GM23248 (cell line): Measurements from ENCODE around the gene ARFGEF2. TPM values are rescaled to one million over a fixed set of nuclear protein-coding genes. Genes with fewer than 3 reads are reported as not detected.
A peak's percentile ranks its signal among the peaks of the same experiment; 100 is the strongest.

ENCODE experiments used
- DNase-seq: peaks from one replicate; pipeline ENCODE4 v3.0.0-alpha.2; 2015
- H2AFZ ChIP-seq: fragments of 200-600 bp; sonication (generic); 2 replicates; pipeline ENCODE4 v1.6.1; 2016; ENCODE audit warnings: antibody characterized with exemption
- H3F3A ChIP-seq: fragments of 200-600 bp; sonication (generic); 2 replicates; pipeline ENCODE4 v1.6.1; 2016; ENCODE audit warnings: mild to moderate bottlenecking, antibody characterized with exemption, mixed run types; ENCODE audit not compliant: insufficient read depth
- H3K27ac ChIP-seq: fragments of 200-600 bp; sonication (generic); 2 replicates; pipeline ENCODE4 v1.5.1; 2016; ENCODE audit warnings: mild to moderate bottlenecking
- H3K27me3 ChIP-seq: fragments of 200-600 bp; sonication (generic); replicated peaks from 2 replicates; pipeline ENCODE4 v1.6.1; 2016; ENCODE audit warnings: mild to moderate bottlenecking; ENCODE audit not compliant: insufficient read depth
- H3K36me3 ChIP-seq: fragments of 200-600 bp; sonication (generic); 2 replicates; pipeline ENCODE4 v1.6.1; 2016; ENCODE audit warnings: low read depth, mild to moderate bottlenecking
- H3K4me1 ChIP-seq: fragments of 200-600 bp; sonication (generic); 2 replicates; pipeline ENCODE4 v1.6.1; 2016; ENCODE audit warnings: mild to moderate bottlenecking; ENCODE audit not compliant: insufficient read depth
- H3K4me2 ChIP-seq: fragments of 200-600 bp; sonication (generic); one replicate; pipeline ENCODE4 v1.6.1; 2016; ENCODE audit warnings: mild to moderate bottlenecking; ENCODE audit not compliant: unreplicated experiment
- H3K4me3 ChIP-seq: fragments of 200-600 bp; sonication (generic); 2 replicates; pipeline ENCODE4 v1.5.1; 2016; ENCODE audit warnings: mild to moderate bottlenecking
- H3K79me2 ChIP-seq: fragments of 200-600 bp; sonication (generic); 2 replicates; pipeline ENCODE4 v1.6.1; 2016; ENCODE audit warnings: mild to moderate bottlenecking; ENCODE audit not compliant: insufficient read depth
- H3K9ac ChIP-seq: fragments of 200-600 bp; sonication (generic); 2 replicates; pipeline ENCODE4 v1.6.1; 2016; ENCODE audit warnings: mild to moderate bottlenecking
- H3K9me2 ChIP-seq: fragments of 200-600 bp; sonication (generic); 2 replicates; pipeline ENCODE4 v1.6.1; 2016; ENCODE audit warnings: mixed run types, mild to moderate bottlenecking, moderate library complexity; ENCODE audit not compliant: insufficient read depth
- H3K9me3 ChIP-seq: fragments of 200-600 bp; sonication (generic); one replicate; pipeline ENCODE4 v1.6.1; 2017; ENCODE audit warnings: low read depth
- H4K20me1 ChIP-seq: fragments of 200-600 bp; sonication (generic); 2 replicates; pipeline ENCODE4 v1.6.0; 2016; ENCODE audit not compliant: insufficient read depth
- EZH2 ChIP-seq: fragments of 200-600 bp; sonication (generic); IDR thresholded peaks from 2 replicates; pipeline ENCODE4 v1.6.1; 2018; ENCODE audit warnings: antibody characterized with exemption, mild to moderate bottlenecking; ENCODE audit not compliant: insufficient read depth, poor library complexity, severe bottlenecking
- EZH2phosphoT487 ChIP-seq: fragments of 200-600 bp; sonication (generic); IDR thresholded peaks from 2 replicates; pipeline ENCODE4 v1.6.1; 2018; ENCODE audit warnings: antibody characterized with exemption, moderate library complexity, mild to moderate bottlenecking, low read depth; ENCODE audit not compliant: insufficient read depth
- WGBS, 2 experiments: methylation state at CpG; one replicate each; pipeline ENCODE4 v1.1.6; 2015 to 2017; ENCODE audit warnings: low lambda C conversion rate in 2 of 2, low coverage in 1 of 2; ENCODE audit errors: missing lambda C conversion rate in 2 of 2; 5-methylcytosine and 5-hydroxymethylcytosine counted together
- in situ Hi-C: fragments of 300-500 bp; cut with MboI; formaldehyde crosslinking; loops from 2 replicates; pipeline ENCODE4 v1.15.0; 2020
- polyA plus RNA-seq: library from polyadenylated mRNA; unstranded; fragments of >200 nt; fragmentation: Nextera tagmentation; extraction: Ambion mirVana; gene quantifications from 2 replicates; pipeline ENCODE4 v1.2.1, GENCODE V29; 2016
- total RNA-seq: library from RNA; depleted of rRNA; stranded (reverse); fragments of >200 nt; shearing (Covaris generic); gene quantifications from 2 replicates; pipeline ENCODE4 v1.2.3, GENCODE V29; 2014

The ARFGEF2 gene
- total and polyA plus RNA-seq, 2 experiments from 2014 or later, result 7.0 to 30.6 TPM

DNA sequence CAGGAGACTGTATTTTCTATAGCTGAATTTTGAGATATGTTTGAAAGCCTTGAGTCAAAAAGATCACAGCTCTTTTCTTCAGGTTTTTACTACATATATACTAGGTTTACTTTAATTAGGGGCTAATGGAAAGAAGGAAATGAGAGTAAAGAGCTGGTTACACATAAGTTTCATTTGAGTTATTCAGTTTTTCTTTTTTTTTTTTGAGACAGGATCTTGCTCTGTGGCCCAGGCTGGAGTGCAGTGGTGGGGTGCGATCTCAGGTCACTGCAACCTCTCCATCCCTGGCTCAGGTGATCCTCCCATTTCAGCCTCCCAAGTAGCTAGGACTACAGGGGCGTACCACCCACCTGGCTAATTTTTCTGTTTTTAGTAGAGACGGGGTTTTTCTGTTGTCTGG is 4.8 kb downstream of the ARFGEF2 start:
- no peak for TF ChIP-seq EZH2
- TF ChIP-seq EZH2phosphoT487, result no peak
- Histone ChIP-seq H3F3A (peaks cover 30% of the 10 kb centered on the region), H3K4me2 (no peak overlapping the region), H3K4me1 (peaks cover 40% of the 10 kb centered on the region), H3K9me3 (no peaks in the 10 kb centered on the region), H3K9me2 (no peaks in the 10 kb centered on the region), H3K4me3 (no peak overlapping the region), H2AFZ (no peak overlapping the region), H3K9ac (no peak overlapping the region), H3K79me2 (peaks cover 92% of the 10 kb centered on the region), H3K27me3 (no peaks in the 10 kb centered on the region), H4K20me1 (no peaks in the 10 kb centered on the region), H3K36me3 (no peaks in the 10 kb centered on the region), H3K27ac (no peak overlapping the region)
- no peak for DNase-seq
- in situ Hi-C loops, result no loop called here
- 97 to 98% methylated on average over 3 of the region's 3 CpGs for WGBS, 2 experiments

DNA sequence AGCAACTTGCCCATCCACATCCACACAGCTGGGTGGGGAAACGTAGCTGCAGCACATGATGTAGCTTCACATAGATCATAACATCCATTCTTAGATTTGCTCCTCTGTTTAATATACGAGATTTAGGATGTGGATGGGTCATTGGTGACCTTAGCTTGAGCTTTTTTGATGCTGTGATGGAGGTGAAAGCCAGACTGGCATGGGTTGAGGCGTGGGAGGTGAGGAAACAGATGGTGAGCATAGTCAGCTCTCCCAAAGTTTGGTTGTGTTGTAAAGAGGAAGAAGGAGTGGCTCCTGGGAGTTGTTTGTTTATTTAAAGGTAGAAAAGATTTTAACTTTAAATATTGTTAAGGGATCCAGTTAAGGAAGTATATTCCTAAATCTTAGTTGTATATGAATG is 5.3 kb downstream of the ARFGEF2 start:
- peaks cover 96% of the 10 kb centered on the region for H3K79me2 ChIP-seq
- no peaks in the 10 kb centered on the region for H3K27me3 ChIP-seq
- no peak overlapping the region for H2AFZ ChIP-seq
- peaks cover 30% of the 10 kb centered on the region for H3F3A ChIP-seq
- H4K20me1 ChIP-seq, result no peaks in the 10 kb centered on the region
- no peak overlapping the region for H3K9ac ChIP-seq
- no peak overlapping the region for H3K4me2 ChIP-seq
- no peaks in the 10 kb centered on the region for H3K9me3 ChIP-seq
- in situ Hi-C loops, result no loop called here
- peaks cover 45% of the 10 kb centered on the region for H3K4me1 ChIP-seq
- no peaks in the 10 kb centered on the region for H3K36me3 ChIP-seq
- TF ChIP-seq EZH2 (no peak), EZH2phosphoT487 (no peak)
- DNase-seq, result no peak
- no peak overlapping the region for H3K4me3 ChIP-seq
- 91 to 96% methylated on average over 3 of the region's 3 CpGs for WGBS, 2 experiments
- no peak overlapping the region for H3K27ac ChIP-seq
- H3K9me2 ChIP-seq, result no peaks in the 10 kb centered on the region

DNA sequence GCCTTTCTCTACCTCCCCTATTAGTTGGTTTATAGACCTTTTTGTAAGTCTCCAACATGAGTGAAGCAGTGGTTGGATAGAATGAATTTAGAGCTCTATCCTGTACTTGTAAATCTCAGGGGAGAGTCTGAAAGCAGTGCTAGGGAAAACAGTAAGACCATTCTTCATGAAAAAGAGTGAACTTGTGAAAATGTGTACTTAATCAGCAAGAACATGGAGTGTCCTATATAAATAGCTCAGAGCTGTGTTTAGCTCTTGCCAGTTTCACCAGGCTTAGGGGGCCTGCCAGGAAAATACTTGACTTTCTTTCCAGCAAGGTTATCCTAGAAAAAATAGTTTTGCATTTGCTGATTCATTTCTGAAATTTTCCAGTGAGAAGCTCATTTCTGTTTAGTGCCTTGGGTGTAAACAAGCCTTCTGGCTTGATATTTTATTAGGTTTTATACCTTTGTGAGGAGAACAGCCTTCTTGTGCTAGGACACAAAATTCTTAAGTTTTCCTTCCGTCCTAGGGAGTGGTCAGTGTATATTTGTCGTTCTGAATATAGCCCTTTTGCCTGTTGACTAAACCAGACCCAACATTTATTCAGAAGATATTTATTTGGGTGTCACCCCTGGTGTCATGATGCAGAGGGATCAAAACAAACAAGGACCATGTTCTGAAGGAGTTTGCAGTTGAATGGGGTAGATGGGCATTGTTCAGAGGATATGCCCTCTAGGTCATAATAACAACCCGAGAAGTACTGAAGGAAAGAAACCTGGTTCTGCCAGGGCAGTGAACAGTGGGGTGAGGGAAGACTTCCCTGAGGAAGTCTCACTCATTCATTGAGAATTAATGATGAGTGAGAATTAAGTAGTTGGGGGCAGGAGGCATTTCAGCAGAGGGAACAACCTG is 7.6 kb downstream of the ARFGEF2 start:
- Histone ChIP-seq H3K4me3 (peak overlapping the region; percentile 16), H3K9me3 (no peaks in the 10 kb centered on the region), H2AFZ (no peak overlapping the region), H3K4me2 (peak overlapping the region; percentile 86), H3K9ac (peak overlapping the region; percentile 51), H3K79me2 (peaks cover 96% of the 10 kb centered on the region), H3F3A (peaks cover 12% of the 10 kb centered on the region), H3K27me3 (no peaks in the 10 kb centered on the region), H4K20me1 (0 out of 2 replicates have a peak, but pooled peaks cover 4% of the 10 kb centered on the region), H3K4me1 (peaks cover 46% of the 10 kb centered on the region), H3K36me3 (no peaks in the 10 kb centered on the region), H3K27ac (peak overlapping the region; percentile 72), H3K9me2 (no peaks in the 10 kb centered on the region)
- in situ Hi-C loops, result no loop called here
- TF ChIP-seq EZH2 (no peak), EZH2phosphoT487 (no peak)
- peak; percentile 76 for DNase-seq
- WGBS, 2 experiments, result 23 to 28% methylated on average over 3 of the region's 3 CpGs

DNA sequence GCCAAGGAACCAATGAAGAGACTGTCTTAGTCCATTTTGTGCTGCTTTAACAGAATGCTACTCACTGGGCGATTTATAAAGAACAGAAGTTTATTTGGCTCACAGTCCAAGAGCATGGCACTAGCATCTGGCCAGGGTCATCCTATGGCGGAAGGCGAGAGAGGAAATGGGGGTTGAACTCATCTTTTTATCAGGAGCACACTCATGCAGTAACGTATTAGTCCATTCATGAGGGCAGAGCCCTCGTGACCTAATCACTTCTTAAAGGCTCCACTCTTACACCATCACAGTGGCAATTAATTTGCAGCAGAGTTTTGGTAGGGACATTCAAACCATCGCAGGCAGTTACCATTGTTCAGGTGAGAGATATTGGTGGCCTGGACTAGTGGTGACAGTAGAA is 8.5 kb downstream of the ARFGEF2 start:
- DNase-seq, result no peak
- no peaks in the 10 kb centered on the region for H3K36me3 ChIP-seq
- WGBS, 2 experiments, result 89 to 91% methylated on average over 6 of the region's 6 CpGs
- H3K27ac ChIP-seq, result no peak overlapping the region
- H3K4me2 ChIP-seq, result no peak overlapping the region
- in situ Hi-C loops, result no loop called here
- peaks cover 46% of the 10 kb centered on the region for H3K4me1 ChIP-seq
- no peaks in the 10 kb centered on the region for H3K27me3 ChIP-seq
- no peak for TF ChIP-seq EZH2
- TF ChIP-seq EZH2phosphoT487, result no peak
- H3K79me2 ChIP-seq, result peaks cover 96% of the 10 kb centered on the region
- H3K9me2 ChIP-seq, result no peaks in the 10 kb centered on the region
- no peak overlapping the region for H3K4me3 ChIP-seq
- no peak overlapping the region for H3K9ac ChIP-seq
- no peak overlapping the region for H2AFZ ChIP-seq
- H3F3A ChIP-seq, result peaks cover 12% of the 10 kb centered on the region
- H3K9me3 ChIP-seq, result no peaks in the 10 kb centered on the region
- 0 out of 2 replicates have a peak, but pooled peaks cover 4% of the 10 kb centered on the region for H4K20me1 ChIP-seq
